ENCODE results near the gene CYTIP.

GRCh38 chr2:157424374-157424773 is 19.5 kb downstream of the CYTIP start:
- TF ChIP-seq CTCF (IDR thresholded peaks at IDR 0.05), result no peak
- no peak for TF ChIP-seq CREB1 (CRISPR knock-in tag; IDR thresholded peaks at IDR 0.05)
- TF ChIP-seq, protein P1, sequence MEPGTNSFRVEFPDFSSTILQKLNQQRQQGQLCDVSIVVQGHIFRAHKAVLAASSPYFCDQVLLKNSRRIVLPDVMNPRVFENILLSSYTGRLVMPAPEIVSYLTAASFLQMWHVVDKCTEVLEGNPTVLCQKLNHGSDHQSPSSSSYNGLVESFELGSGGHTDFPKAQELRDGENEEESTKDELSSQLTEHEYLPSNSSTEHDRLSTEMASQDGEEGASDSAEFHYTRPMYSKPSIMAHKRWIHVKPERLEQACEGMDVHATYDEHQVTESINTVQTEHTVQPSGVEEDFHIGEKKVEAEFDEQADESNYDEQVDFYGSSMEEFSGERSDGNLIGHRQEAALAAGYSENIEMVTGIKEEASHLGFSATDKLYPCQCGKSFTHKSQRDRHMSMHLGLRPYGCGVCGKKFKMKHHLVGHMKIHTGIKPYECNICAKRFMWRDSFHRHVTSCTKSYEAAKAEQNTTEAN (CRISPR knock-in tag; IDR thresholded peaks at IDR 0.05), result no peak
- TF ChIP-seq RELA (CRISPR knock-in tag; IDR thresholded peaks at IDR 0.05; ENCODE audit: borderline replicate concordance), result no peak
- no peak for TF ChIP-seq FOXK1 (CRISPR knock-in tag; IDR thresholded peaks at IDR 0.05)
